ENCODE results near the gene APOA4.
A peak's percentile ranks its signal among the peaks of the same experiment; 100 is the strongest.

The APOA4 gene

GRCh38 chr11:116788534-116788933 lies 34.6 kb downstream of the APOA4 start:
- no peaks in the 10 kb centered on the region for H3K9me3 ChIP-seq (ENCODE audit: insufficient read depth, low read length)
- H3K9ac ChIP-seq (ENCODE audit: low read length), result peak overlapping the region; percentile 88
- H3F3A ChIP-seq (ENCODE audit: insufficient read depth), result no peaks in the 10 kb centered on the region
- peaks cover 19% of the 10 kb centered on the region for H3K36me3 ChIP-seq (ENCODE audit: low read length)
- H3K4me3 ChIP-seq (ENCODE audit: insufficient read depth, low read length, poor library complexity, severe bottlenecking), result peak overlapping the region; percentile 98
- H4K20me1 ChIP-seq (ENCODE audit: low read depth, low read length), result no peaks in the 10 kb centered on the region
- no peaks in the 10 kb centered on the region for H3K27me3 ChIP-seq (ENCODE audit: low read length)
- TF ChIP-seq EZH2phosphoT487 (conservative IDR thresholded peaks at IDR 0.05; ENCODE audit: low read length) (no peak), CTCF (IDR thresholded peaks at IDR 0.05; ENCODE audit: insufficient read depth, low read length, poor library complexity, severe bottlenecking) (no peak)
- H3K79me2 ChIP-seq (ENCODE audit: insufficient read depth, low read length), result peaks cover 30% of the 10 kb centered on the region
- peak overlapping the region; percentile 67 for H3K4me2 ChIP-seq (ENCODE audit: low read depth, low read length, poor library complexity, severe bottlenecking)
- H3K27ac ChIP-seq (ENCODE audit: low read depth, low read length), result no peak overlapping the region
- H2AFZ ChIP-seq (ENCODE audit: low read depth, low read length, severe bottlenecking), result peak overlapping the region; percentile 98
- no peaks in the 10 kb centered on the region for H3K9me2 ChIP-seq (replicated peaks; ENCODE audit: insufficient read depth, low read length)

- Histone ChIP-seq H3K79me2 (ENCODE audit: insufficient read depth, low read length) (peaks cover 30% of the 10 kb centered on the region), H3K4me2 (ENCODE audit: low read depth, low read length, poor library complexity, severe bottlenecking) (peak within 1 kb of the TSS; percentile 67), H3K36me3 (ENCODE audit: low read length) (peaks cover 19% of the 10 kb centered on the region), H3K9ac (ENCODE audit: low read length) (peak within 1 kb of the TSS; percentile 88), H4K20me1 (ENCODE audit: low read depth, low read length) (no peaks in the 10 kb centered on the region), H3F3A (ENCODE audit: insufficient read depth) (no peaks in the 10 kb centered on the region), H3K27me3 (ENCODE audit: low read length) (no peaks in the 10 kb centered on the region), H3K9me2 (replicated peaks; ENCODE audit: insufficient read depth, low read length) (no peaks in the 10 kb centered on the region), H2AFZ (ENCODE audit: low read depth, low read length, severe bottlenecking) (peak within 1 kb of the TSS; percentile 98), H3K4me3 (ENCODE audit: insufficient read depth, low read length, poor library complexity, severe bottlenecking) (peak within 1 kb of the TSS; percentile 98), H3K27ac (ENCODE audit: low read depth, low read length) (peak within 1 kb of the TSS; percentile 20; the same call in 1 of the 2 replicates), H3K9me3 (ENCODE audit: insufficient read depth, low read length) (no peaks in the 10 kb centered on the region)
- TF ChIP-seq EZH2phosphoT487 (conservative IDR thresholded peaks at IDR 0.05; ENCODE audit: low read length), result no peak
- TF ChIP-seq CTCF (IDR thresholded peaks at IDR 0.05; ENCODE audit: insufficient read depth, low read length, poor library complexity, severe bottlenecking), result no peak
Observed at GRCh38 chr11:116787786-116788486, 35.2 kb downstream of the APOA4 start, which contains the start of gene ZPR1. TSS of gene ZPR1 (minus strand) at chr11:116788023. CDS start at chr11:116787990, 33 bp downstream.

- Histone ChIP-seq H2AFZ (ENCODE audit: low read depth, low read length, severe bottlenecking) (peak overlapping the region; percentile 98), H3K27ac (ENCODE audit: low read depth, low read length) (peak overlapping the region; percentile 20; the same call in 1 of the 2 replicates), H3F3A (ENCODE audit: insufficient read depth) (no peaks in the 10 kb centered on the region), H3K4me2 (ENCODE audit: low read depth, low read length, poor library complexity, severe bottlenecking) (peak overlapping the region; percentile 67), H4K20me1 (ENCODE audit: low read depth, low read length) (no peaks in the 10 kb centered on the region), H3K4me3 (ENCODE audit: insufficient read depth, low read length, poor library complexity, severe bottlenecking) (peak overlapping the region; percentile 98), H3K27me3 (ENCODE audit: low read length) (no peaks in the 10 kb centered on the region), H3K9me2 (replicated peaks; ENCODE audit: insufficient read depth, low read length) (no peaks in the 10 kb centered on the region), H3K36me3 (ENCODE audit: low read length) (peaks cover 19% of the 10 kb centered on the region), H3K9ac (ENCODE audit: low read length) (peak overlapping the region; percentile 88), H3K79me2 (ENCODE audit: insufficient read depth, low read length) (peaks cover 30% of the 10 kb centered on the region), H3K9me3 (ENCODE audit: insufficient read depth, low read length) (no peaks in the 10 kb centered on the region)
- no peak for TF ChIP-seq EZH2phosphoT487 (conservative IDR thresholded peaks at IDR 0.05; ENCODE audit: low read length)
- TF ChIP-seq CTCF (IDR thresholded peaks at IDR 0.05; ENCODE audit: insufficient read depth, low read length, poor library complexity, severe bottlenecking), result no peak
Observed at GRCh38 chr11:116787436-116787785, 35.7 kb downstream of the APOA4 start.
